ENCODE measurements around the gene NLGN4X.

Gene NLGN4X

DNA sequence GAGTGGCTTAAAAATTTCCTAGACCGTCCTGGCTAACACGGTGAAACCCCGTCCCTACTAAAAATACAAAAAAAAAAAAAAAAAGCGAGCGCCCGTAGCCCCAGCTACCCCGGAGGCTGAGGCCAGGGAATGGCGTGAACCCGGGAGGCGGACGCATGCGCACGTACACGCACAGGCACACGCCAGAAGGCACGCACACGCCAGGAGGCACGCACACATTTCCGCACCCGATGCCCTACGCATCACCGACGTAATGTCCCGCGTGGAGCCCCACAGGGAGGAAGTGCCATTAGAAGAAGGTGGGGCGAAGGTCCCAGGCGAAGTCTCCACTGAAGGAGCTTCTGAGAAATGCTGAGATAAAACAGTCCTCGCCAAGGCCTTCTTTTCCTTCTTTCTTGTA is 41.4 kb downstream of the NLGN4X start:
- H3K36me3 Mint-ChIP-seq = no peaks in the 10 kb centered on the region
- ATAC-seq (no peak), DNase-seq (ENCODE audit: low spot score in 2 of 2) (no peak)
- H3K27ac Mint-ChIP-seq = no peak overlapping the region
- no peak overlapping the region for H3K4me3 Mint-ChIP-seq
- no peaks in the 10 kb centered on the region for H3K9me3 Mint-ChIP-seq
- H3K4me1 Mint-ChIP-seq = no peaks in the 10 kb centered on the region

DNA sequence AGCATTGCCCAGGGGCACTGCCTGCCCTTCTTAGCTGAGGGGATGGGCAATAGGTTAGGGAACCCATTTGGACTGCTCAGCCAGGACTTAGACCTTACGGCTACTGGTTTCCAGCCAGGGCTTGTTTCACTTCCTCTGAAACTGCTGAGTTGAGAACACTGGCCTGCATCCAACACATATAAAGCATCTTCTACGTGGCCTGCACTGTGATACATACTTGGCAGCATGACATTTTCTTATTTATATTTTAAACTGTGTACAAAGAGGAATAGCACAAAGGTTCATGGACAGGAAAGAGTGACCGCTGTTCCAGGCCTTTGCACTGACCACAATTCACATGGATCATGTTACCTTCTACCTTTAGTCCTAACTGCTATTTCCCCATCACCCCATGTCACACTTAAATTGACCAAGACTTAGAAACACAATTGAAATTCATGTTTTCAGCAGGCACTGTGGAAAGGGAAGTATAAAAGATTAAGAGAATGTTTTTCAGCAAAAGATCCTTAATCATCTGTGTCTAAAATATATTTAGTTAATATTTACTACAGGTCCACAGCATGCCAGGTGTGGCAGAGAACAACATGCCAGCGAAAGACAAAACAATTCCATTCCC is 43.7 kb downstream of the NLGN4X start:
- no peak for ATAC-seq
- Mint-ChIP-seq H3K27ac (no peak overlapping the region), H3K36me3 (no peaks in the 10 kb centered on the region), H3K4me3 (no peak overlapping the region), H3K9me3 (peaks cover 8% of the 10 kb centered on the region), H3K4me1 (no peaks in the 10 kb centered on the region)
- no peak for DNase-seq (ENCODE audit: low spot score in 2 of 2)

- no peak for ATAC-seq
Measured at GRCh38 chrX:6175914-6176313, 52.8 kb downstream of the NLGN4X start.

DNA sequence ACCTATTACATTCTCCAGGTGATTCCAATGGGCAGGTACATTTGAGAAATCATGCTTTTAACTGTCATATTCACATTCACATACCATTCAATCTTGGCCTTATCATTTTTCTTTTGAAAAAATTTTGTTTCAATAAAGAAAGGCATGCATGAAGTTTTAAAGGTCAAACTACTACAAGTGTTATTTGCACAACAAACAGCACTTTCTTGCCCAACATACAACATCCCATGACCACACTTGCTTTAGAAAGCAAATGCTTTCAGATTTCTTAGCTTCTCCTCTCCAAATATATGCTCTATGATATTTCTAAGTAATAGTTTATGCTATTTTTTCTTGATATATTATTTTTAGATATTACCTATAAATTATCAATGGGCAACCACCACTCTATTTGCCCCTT is 58.2 kb downstream of the NLGN4X start:
- ATAC-seq (no peak), DNase-seq (ENCODE audit: low spot score in 2 of 2) (no peak)
- no peaks in the 10 kb centered on the region for H3K4me1 Mint-ChIP-seq
- no peak overlapping the region for H3K4me3 Mint-ChIP-seq
- H3K27ac Mint-ChIP-seq = no peak overlapping the region
- no peaks in the 10 kb centered on the region for H3K36me3 Mint-ChIP-seq
- H3K9me3 Mint-ChIP-seq = no peaks in the 10 kb centered on the region

More at GRCh38 chrX:6175914-6176313, 52.8 kb downstream of the NLGN4X start:
- Mint-ChIP-seq H3K4me1 (no peaks in the 10 kb centered on the region), H3K36me3 (no peaks in the 10 kb centered on the region), H3K27ac (no peak overlapping the region), H3K4me3 (no peak overlapping the region), H3K9me3 (peaks cover 4% of the 10 kb centered on the region)
- DNase-seq (ENCODE audit: low spot score in 2 of 2) = no peak

DNA sequence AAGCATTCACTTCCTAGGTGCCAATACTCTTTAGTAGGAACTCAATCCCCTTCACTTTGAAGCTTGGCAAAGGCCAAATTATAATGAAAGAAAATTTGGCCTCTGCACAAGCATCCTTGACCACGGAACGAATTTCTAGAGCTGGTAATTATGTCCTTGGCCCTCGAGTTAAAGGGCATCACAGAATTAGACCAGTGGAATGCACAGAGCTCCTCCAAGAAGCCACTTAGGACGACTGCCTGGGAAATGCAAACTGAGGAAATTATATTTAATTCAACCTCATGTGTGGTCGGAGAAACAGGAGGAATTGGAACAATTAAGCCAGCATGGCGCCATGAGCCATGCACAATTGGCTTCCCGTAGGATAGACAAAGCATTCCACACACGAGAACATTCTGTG is 59.3 kb downstream of the NLGN4X start:
- Mint-ChIP-seq H3K36me3 (no peaks in the 10 kb centered on the region), H3K4me1 (no peaks in the 10 kb centered on the region), H3K9me3 (no peaks in the 10 kb centered on the region), H3K27ac (no peak overlapping the region), H3K4me3 (no peak overlapping the region)
- DNase-seq (ENCODE audit: low spot score in 2 of 2) = no peak
- ATAC-seq = no peak

DNA sequence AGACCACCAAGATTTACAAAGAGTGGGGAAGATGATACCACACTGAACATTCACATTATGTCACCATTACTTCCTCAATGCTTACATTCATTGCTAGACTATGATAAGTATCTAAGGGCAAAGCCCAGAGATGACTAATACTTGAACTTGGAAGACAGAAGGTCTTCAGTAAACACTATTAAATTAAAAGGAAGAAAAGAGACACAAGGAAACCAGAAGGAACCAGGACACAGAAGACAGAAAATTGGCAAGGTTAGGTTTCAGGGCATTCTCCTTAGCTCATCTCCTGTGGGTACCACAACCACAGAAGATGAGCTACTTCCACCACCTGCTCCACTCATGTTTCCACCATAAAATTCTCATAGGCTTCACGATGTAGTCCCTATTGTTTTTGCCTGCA is 64.9 kb downstream of the NLGN4X start:
- ATAC-seq (no peak), DNase-seq (ENCODE audit: low spot score in 2 of 2) (no peak)
- Mint-ChIP-seq H3K27ac (no peak overlapping the region), H3K4me1 (no peaks in the 10 kb centered on the region), H3K4me3 (no peak overlapping the region), H3K36me3 (no peaks in the 10 kb centered on the region), H3K9me3 (no peaks in the 10 kb centered on the region)

DNA sequence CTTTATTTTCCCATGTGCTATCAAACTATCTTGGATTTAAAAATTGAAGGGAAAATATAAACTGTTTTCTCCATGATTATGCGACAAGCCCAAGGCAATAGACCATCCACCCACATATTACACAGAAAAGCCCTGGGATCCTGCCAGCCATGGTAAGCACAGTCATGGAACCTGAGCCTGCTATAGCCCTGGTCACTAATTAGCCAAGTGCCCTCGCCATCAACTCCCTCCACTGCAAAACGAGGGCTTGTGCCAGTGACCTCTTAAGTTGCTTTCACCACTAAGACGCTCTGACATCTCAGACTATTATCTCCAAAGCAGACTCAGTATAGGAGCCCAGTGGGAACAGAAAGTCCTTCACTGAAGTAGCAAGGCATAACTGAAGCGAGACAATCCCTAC is 69.2 kb downstream of the NLGN4X start:
- Mint-ChIP-seq H3K9me3 (no peaks in the 10 kb centered on the region), H3K36me3 (no peaks in the 10 kb centered on the region), H3K4me1 (no peaks in the 10 kb centered on the region), H3K4me3 (no peak overlapping the region), H3K27ac (no peak overlapping the region)
- ATAC-seq (no peak), DNase-seq (ENCODE audit: low spot score in 2 of 2) (no peak)

GRCh38 chrX:6151971-6152370 is 76.7 kb downstream of the NLGN4X start:
- H3K27ac Mint-ChIP-seq = no peak overlapping the region
- peaks cover 2% of the 10 kb centered on the region for H3K9me3 Mint-ChIP-seq
- DNase-seq (ENCODE audit: low spot score in 2 of 2) (no peak), ATAC-seq (no peak)
- H3K4me3 Mint-ChIP-seq = no peak overlapping the region
- no peaks in the 10 kb centered on the region for H3K4me1 Mint-ChIP-seq
- no peaks in the 10 kb centered on the region for H3K36me3 Mint-ChIP-seq

- Mint-ChIP-seq H3K4me1 (no peaks in the 10 kb centered on the region), H3K9me3 (peaks cover 5% of the 10 kb centered on the region), H3K27ac (no peak overlapping the region), H3K4me3 (no peak overlapping the region), H3K36me3 (no peaks in the 10 kb centered on the region)
- no peak for ATAC-seq
- DNase-seq (ENCODE audit: low spot score in 2 of 2) = no peak
Measured at GRCh38 chrX:6149060-6149872, 79.4 kb downstream of the NLGN4X start.

- Mint-ChIP-seq H3K27ac (no peak overlapping the region), H3K4me1 (no peaks in the 10 kb centered on the region), H3K9me3 (peaks cover 2% of the 10 kb centered on the region), H3K36me3 (no peaks in the 10 kb centered on the region), H3K4me3 (no peak overlapping the region)
- DNase-seq (ENCODE audit: low spot score in 2 of 2) (no peak), ATAC-seq (no peak)
Measured at GRCh38 chrX:6134255-6134654, 94.4 kb downstream of the NLGN4X start.

GRCh38 chrX:6132970-6133369 is 95.7 kb downstream of the NLGN4X start:
- no peak overlapping the region for H3K27ac Mint-ChIP-seq
- H3K9me3 Mint-ChIP-seq = peaks cover 2% of the 10 kb centered on the region
- no peaks in the 10 kb centered on the region for H3K4me1 Mint-ChIP-seq
- H3K36me3 Mint-ChIP-seq = no peaks in the 10 kb centered on the region
- H3K4me3 Mint-ChIP-seq = no peak overlapping the region
- ATAC-seq (no peak), DNase-seq (ENCODE audit: low spot score in 2 of 2) (no peak)

DNA sequence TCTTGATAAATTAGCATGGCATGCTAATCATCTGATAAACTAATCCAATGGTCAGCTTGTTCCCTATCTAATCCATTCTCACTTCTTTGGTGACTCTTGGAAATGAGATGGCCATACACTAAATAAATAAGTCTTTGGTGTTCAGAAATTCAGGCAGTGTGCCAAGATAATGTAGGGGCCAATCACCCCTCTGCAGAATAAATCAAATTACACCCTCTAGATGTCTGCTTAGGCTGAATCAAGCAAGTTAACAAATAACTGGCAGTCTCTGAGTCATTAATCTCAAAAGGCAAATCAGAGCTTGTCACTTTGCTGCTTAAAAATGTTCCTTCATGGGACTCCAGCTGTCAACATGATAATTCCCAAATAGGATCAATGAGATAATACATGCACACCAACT is 97.4 kb downstream of the NLGN4X start:
- H3K4me1 Mint-ChIP-seq = no peaks in the 10 kb centered on the region
- H3K36me3 Mint-ChIP-seq = no peaks in the 10 kb centered on the region
- no peak for DNase-seq (ENCODE audit: low spot score in 2 of 2)
- H3K9me3 Mint-ChIP-seq = peaks cover 2% of the 10 kb centered on the region
- no peak overlapping the region for H3K27ac Mint-ChIP-seq
- ATAC-seq = no peak
- H3K4me3 Mint-ChIP-seq = no peak overlapping the region

DNA sequence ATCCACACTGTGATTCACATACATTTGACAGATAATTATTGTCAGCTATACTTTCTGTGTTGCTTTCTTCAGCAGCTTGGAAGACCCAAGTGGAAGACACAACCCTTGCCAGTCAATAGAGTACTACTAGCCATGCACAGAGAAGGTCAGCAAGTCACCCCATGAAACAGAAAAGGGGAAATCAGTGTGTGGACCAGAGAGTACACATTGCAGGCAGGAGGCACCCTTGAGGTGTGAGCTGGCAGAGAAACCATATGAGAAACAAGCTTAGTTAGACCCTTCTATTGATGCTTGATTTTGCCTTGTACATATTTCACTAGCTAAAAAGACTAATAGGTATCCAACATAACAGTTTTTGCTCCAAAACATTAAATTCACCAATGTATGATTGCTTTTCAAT is 99.5 kb downstream of the NLGN4X start:
- DNase-seq (ENCODE audit: low spot score in 2 of 2) (no peak), ATAC-seq (no peak)
- Mint-ChIP-seq H3K36me3 (no peaks in the 10 kb centered on the region), H3K9me3 (no peaks in the 10 kb centered on the region), H3K4me3 (no peak overlapping the region), H3K27ac (no peak overlapping the region), H3K4me1 (no peaks in the 10 kb centered on the region)

GRCh38 chrX:6120329-6120728 is 108.3 kb downstream of the NLGN4X start:
- no peaks in the 10 kb centered on the region for H3K4me1 Mint-ChIP-seq
- peaks cover 13% of the 10 kb centered on the region for H3K9me3 Mint-ChIP-seq
- ATAC-seq (no peak), DNase-seq (ENCODE audit: low spot score in 2 of 2) (no peak)
- H3K4me3 Mint-ChIP-seq = no peak overlapping the region
- H3K36me3 Mint-ChIP-seq = no peaks in the 10 kb centered on the region
- no peak overlapping the region for H3K27ac Mint-ChIP-seq

DNA sequence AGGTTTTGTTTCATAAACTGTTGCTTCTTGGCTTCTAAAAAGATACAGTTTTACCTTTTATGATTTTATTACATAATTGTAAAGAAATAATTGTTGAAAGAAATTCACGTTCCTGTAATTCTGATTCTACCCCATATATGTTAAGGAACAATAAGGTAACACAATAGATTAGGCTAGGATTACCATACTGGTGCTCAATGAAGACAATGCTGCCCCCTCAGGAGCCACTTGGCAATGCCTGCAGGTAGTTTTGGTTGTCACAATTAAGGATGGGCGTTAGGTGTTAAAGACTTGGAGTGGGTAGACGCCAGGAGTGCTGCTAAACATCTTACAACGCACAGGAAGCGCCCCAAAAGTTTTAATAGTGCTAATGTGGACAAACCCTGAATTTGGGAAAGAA is 133.2 kb downstream of the NLGN4X start:
- DNase-seq (ENCODE audit: low spot score in 2 of 2) (no peak), ATAC-seq (no peak)
- Mint-ChIP-seq H3K27ac (no peak overlapping the region), H3K36me3 (no peaks in the 10 kb centered on the region), H3K4me3 (no peak overlapping the region), H3K4me1 (no peaks in the 10 kb centered on the region), H3K9me3 (peaks cover 8% of the 10 kb centered on the region)

DNA sequence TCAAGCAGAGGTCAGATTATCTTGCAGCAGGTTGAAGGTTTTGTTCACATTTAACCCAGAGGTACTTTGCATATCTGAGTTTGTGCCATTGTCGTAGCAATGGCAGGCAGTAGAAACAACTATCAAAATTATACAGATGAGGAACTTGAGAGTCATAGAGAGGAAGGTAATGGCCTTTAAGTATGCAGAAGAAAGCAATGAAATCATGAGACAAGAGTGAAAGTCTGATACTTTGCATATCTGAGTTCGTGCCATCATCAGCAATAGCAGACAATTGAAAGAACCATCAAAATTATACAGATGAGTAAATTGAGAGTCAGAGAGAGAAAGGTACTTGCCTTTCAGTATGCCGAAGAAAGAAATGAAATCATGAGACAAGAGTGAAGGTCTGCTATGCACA is 154.1 kb downstream of the NLGN4X start:
- ATAC-seq (no peak), DNase-seq (ENCODE audit: low spot score in 2 of 2) (no peak)
- Mint-ChIP-seq H3K4me3 (no peak overlapping the region), H3K27ac (no peak overlapping the region), H3K4me1 (no peaks in the 10 kb centered on the region), H3K9me3 (no peaks in the 10 kb centered on the region), H3K36me3 (no peaks in the 10 kb centered on the region)
